ENCODE data around the gene GNS.

Gene GNS

DNA sequence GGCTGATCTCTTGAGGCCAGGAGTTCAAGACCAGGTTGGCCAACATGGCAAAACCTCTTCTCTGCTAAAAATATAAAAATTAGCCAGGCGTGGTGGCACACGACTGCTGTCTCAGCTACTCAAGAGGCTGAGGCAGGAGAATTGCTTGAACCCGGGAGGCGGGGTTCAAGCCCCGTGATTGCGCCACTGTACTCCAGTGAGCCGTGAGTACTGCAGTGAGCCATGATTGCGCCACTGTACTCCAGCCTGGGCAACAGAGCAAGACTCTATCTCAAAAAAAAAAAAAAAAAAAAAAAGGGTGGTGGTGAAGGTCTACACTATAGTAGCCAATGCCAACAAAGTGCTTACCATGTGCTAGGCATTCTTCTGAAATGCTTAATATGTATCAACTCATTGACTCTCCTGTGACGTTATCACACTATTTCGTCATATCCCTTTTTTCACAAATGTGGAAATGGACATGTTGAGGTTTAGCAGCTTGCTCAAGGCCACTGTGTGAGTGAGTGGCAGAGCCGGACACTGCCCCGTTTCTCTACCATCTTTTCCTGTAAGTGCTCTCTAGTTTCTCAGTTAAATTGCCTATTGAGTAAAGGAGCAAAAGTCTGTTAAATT, 59.6 kb downstream of the GNS start:
- no peak overlapping the region for H4K8ac ChIP-seq (ENCODE audit: low read depth, low read length)
- DNase-seq (ENCODE audit: low spot score) = no peak
- no peak overlapping the region for H2BK120ac ChIP-seq (ENCODE audit: low read depth, low read length)
- no peak overlapping the region for H3K23ac ChIP-seq (ENCODE audit: low read depth, low read length, poor library complexity)
- H3K4me3 ChIP-seq (ENCODE audit: low read length in 2 of 2) = no peak overlapping the region
- H2BK5ac ChIP-seq (ENCODE audit: low read length) = no peak overlapping the region
- no peak overlapping the region for H3K14ac ChIP-seq (ENCODE audit: low read length)
- WGBS, 2 donors (ENCODE audit: extremely low coverage in 2 of 2, insufficient read length in 2 of 2, insufficient replicate concordance in 1 of 2) = no CpG with 5 or more reads among the region's 12 CpGs
- H3K4ac ChIP-seq (ENCODE audit: low read length) = no peak overlapping the region
- H3K4me1 ChIP-seq (ENCODE audit: control insufficient read depth in 2 of 2, insufficient read depth in 1 of 2, low read depth in 1 of 2, low read length in 2 of 2) = peaks cover 9 to 11% of the 10 kb centered on the region in 2 donors
- H3K4me2 ChIP-seq (ENCODE audit: insufficient read depth, low read length, poor library complexity, severe bottlenecking) = no peak overlapping the region
- H3K9me3 ChIP-seq (replicated peaks in 1 of 2; ENCODE audit: control insufficient read depth in 2 of 2, insufficient read depth in 1 of 2, low read depth in 1 of 2, low read length in 2 of 2) = peaks cover 0 to 1% of the 10 kb centered on the region in 2 donors
- no peaks in the 10 kb centered on the region for H3K27me3 ChIP-seq (ENCODE audit: control insufficient read depth in 3 of 3, insufficient read depth in 3 of 3, low read depth in 1 of 3, low read length in 3 of 3)
- H2BK12ac ChIP-seq (ENCODE audit: low read length) = no peak overlapping the region
- no peaks in the 10 kb centered on the region for H3K79me1 ChIP-seq (ENCODE audit: low read depth, low read length)
- H2BK15ac ChIP-seq (ENCODE audit: low read length) = no peak overlapping the region
- H4K91ac ChIP-seq (ENCODE audit: low read depth, low read length, poor library complexity) = no peak overlapping the region
- H3K36me3 ChIP-seq (replicated peaks in 1 of 2; ENCODE audit: control insufficient read depth in 2 of 2, insufficient read depth in 2 of 2, low read length in 2 of 2) = peaks cover 5 to 11% of the 10 kb centered on the region in 2 donors
- no peak overlapping the region for H3K27ac ChIP-seq (replicated peaks; ENCODE audit: low read length)
- no peak overlapping the region for H3K18ac ChIP-seq (ENCODE audit: low read length)
- no peak overlapping the region for H3K9ac ChIP-seq (ENCODE audit: low read depth, low read length, poor library complexity)
- H2AK5ac ChIP-seq (ENCODE audit: low read depth, low read length) = no peak overlapping the region
- no peak overlapping the region for H2AFZ ChIP-seq (ENCODE audit: low read length)

DNA sequence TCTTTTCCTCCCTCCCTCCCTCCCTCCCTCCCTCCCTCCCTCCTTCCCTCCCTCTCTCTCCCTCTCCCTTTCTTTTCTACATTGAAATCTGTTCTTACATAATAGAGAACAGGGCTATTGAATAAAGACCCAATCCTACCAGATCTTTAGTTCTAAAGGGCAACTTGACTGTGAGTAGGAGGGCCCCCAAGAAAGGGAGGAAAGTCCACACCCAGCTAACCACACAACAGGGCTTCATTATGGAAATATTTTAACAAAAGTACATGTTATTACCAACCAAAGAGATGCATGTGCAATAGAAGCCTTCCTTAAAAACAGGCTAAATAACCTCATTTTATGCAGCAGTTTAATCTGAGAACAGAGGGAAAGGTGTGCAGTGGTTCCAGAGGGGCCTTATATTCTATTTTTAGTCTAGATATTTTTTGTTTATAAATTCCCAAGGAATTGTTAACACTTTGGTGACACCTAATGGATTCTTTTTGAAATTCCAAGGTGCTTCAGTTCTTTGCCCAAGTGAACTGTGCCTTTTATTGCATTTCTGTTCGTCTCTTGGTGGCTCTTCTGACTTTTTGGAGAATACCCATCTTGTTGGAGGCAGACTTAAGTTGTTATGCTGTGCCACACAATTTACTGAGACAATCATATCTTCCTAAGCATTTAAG, 63.0 kb downstream of the GNS start:
- no CpG with 5 or more reads among the region's 1 CpG for WGBS, 2 donors (ENCODE audit: extremely low coverage in 2 of 2, insufficient read length in 2 of 2, insufficient replicate concordance in 1 of 2)
- Histone ChIP-seq H2BK12ac (ENCODE audit: low read length) (no peak overlapping the region), H3K23ac (ENCODE audit: low read depth, low read length, poor library complexity) (no peak overlapping the region), H3K9me3 (replicated peaks in 1 of 2; ENCODE audit: control insufficient read depth in 2 of 2, insufficient read depth in 1 of 2, low read depth in 1 of 2, low read length in 2 of 2) (peaks cover 0 to 1% of the 10 kb centered on the region in 2 donors), H3K27me3 (ENCODE audit: control insufficient read depth in 3 of 3, insufficient read depth in 3 of 3, low read depth in 1 of 3, low read length in 3 of 3) (no peaks in the 10 kb centered on the region), H3K4ac (ENCODE audit: low read length) (no peak overlapping the region), H2BK15ac (ENCODE audit: low read length) (no peak overlapping the region), H3K27ac (replicated peaks; ENCODE audit: low read length) (no peak overlapping the region), H3K36me3 (replicated peaks in 1 of 2; ENCODE audit: control insufficient read depth in 2 of 2, insufficient read depth in 2 of 2, low read length in 2 of 2) (peaks cover 5 to 20% of the 10 kb centered on the region in 2 donors), H2BK120ac (ENCODE audit: low read depth, low read length) (no peak overlapping the region), H4K91ac (ENCODE audit: low read depth, low read length, poor library complexity) (no peak overlapping the region), H4K8ac (ENCODE audit: low read depth, low read length) (no peak overlapping the region), H3K4me1 (ENCODE audit: control insufficient read depth in 2 of 2, insufficient read depth in 1 of 2, low read depth in 1 of 2, low read length in 2 of 2) (peaks cover 19 to 24% of the 10 kb centered on the region in 2 donors), H3K79me1 (ENCODE audit: low read depth, low read length) (no peaks in the 10 kb centered on the region), H3K14ac (ENCODE audit: low read length) (no peak overlapping the region), H3K18ac (ENCODE audit: low read length) (no peak overlapping the region), H2AK5ac (ENCODE audit: low read depth, low read length) (no peak overlapping the region), H2BK5ac (ENCODE audit: low read length) (no peak overlapping the region), H3K4me3 (ENCODE audit: low read length in 2 of 2) (no peak overlapping the region), H2AFZ (ENCODE audit: low read length) (no peak overlapping the region), H3K4me2 (ENCODE audit: insufficient read depth, low read length, poor library complexity, severe bottlenecking) (no peak overlapping the region), H3K9ac (ENCODE audit: low read depth, low read length, poor library complexity) (no peak overlapping the region)
- peak; percentile 18 for DNase-seq (ENCODE audit: low spot score)

DNA sequence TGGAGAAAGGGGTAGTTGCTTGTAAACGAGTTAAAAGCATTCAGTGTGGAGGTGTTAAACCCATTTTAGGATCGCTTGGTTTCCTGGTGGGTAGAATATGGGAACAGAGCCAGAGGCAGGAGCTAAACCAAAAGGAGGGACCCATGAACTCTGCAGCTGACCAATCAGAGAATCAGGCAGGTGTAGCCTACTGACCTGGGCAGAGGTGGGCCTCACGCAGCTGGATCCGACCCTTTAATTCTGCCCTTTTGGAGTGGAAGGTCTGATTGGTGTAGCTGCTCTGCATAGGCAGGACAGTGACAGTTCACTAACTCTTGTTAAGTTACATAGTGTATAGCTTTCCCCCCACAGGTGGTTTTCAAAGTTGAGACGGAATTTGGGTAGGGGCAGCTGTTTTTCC, 63.7 kb downstream of the GNS start:
- Histone ChIP-seq H3K4ac (ENCODE audit: low read length) (no peak overlapping the region), H2BK15ac (ENCODE audit: low read length) (no peak overlapping the region), H3K9me3 (replicated peaks in 1 of 2; ENCODE audit: control insufficient read depth in 2 of 2, insufficient read depth in 1 of 2, low read depth in 1 of 2, low read length in 2 of 2) (peaks cover 0 to 1% of the 10 kb centered on the region in 2 donors), H3K4me2 (ENCODE audit: insufficient read depth, low read length, poor library complexity, severe bottlenecking) (no peak overlapping the region), H2BK120ac (ENCODE audit: low read depth, low read length) (no peak overlapping the region), H3K9ac (ENCODE audit: low read depth, low read length, poor library complexity) (no peak overlapping the region), H2BK12ac (ENCODE audit: low read length) (no peak overlapping the region), H3K79me1 (ENCODE audit: low read depth, low read length) (no peaks in the 10 kb centered on the region), H3K36me3 (replicated peaks in 1 of 2; ENCODE audit: control insufficient read depth in 2 of 2, insufficient read depth in 2 of 2, low read length in 2 of 2) (peaks cover 5 to 20% of the 10 kb centered on the region in 2 donors), H4K8ac (ENCODE audit: low read depth, low read length) (no peak overlapping the region), H4K91ac (ENCODE audit: low read depth, low read length, poor library complexity) (no peak overlapping the region), H3K4me3 (ENCODE audit: low read length in 2 of 2) (no peak overlapping the region), H2BK5ac (ENCODE audit: low read length) (no peak overlapping the region), H3K27me3 (ENCODE audit: control insufficient read depth in 3 of 3, insufficient read depth in 3 of 3, low read depth in 1 of 3, low read length in 3 of 3) (no peaks in the 10 kb centered on the region), H3K27ac (replicated peaks; ENCODE audit: low read length) (peak overlapping the region; percentile 27), H3K4me1 (ENCODE audit: control insufficient read depth in 2 of 2, insufficient read depth in 1 of 2, low read depth in 1 of 2, low read length in 2 of 2) (peaks cover 21 to 25% of the 10 kb centered on the region in 2 donors), H2AFZ (ENCODE audit: low read length) (no peak overlapping the region), H3K23ac (ENCODE audit: low read depth, low read length, poor library complexity) (no peak overlapping the region), H2AK5ac (ENCODE audit: low read depth, low read length) (no peak overlapping the region), H3K14ac (ENCODE audit: low read length) (no peak overlapping the region), H3K18ac (ENCODE audit: low read length) (no peak overlapping the region)
- no peak for DNase-seq (ENCODE audit: low spot score)
- no CpG with 5 or more reads among the region's 5 CpGs for WGBS, 2 donors (ENCODE audit: extremely low coverage in 2 of 2, insufficient read length in 2 of 2, insufficient replicate concordance in 1 of 2)

DNA sequence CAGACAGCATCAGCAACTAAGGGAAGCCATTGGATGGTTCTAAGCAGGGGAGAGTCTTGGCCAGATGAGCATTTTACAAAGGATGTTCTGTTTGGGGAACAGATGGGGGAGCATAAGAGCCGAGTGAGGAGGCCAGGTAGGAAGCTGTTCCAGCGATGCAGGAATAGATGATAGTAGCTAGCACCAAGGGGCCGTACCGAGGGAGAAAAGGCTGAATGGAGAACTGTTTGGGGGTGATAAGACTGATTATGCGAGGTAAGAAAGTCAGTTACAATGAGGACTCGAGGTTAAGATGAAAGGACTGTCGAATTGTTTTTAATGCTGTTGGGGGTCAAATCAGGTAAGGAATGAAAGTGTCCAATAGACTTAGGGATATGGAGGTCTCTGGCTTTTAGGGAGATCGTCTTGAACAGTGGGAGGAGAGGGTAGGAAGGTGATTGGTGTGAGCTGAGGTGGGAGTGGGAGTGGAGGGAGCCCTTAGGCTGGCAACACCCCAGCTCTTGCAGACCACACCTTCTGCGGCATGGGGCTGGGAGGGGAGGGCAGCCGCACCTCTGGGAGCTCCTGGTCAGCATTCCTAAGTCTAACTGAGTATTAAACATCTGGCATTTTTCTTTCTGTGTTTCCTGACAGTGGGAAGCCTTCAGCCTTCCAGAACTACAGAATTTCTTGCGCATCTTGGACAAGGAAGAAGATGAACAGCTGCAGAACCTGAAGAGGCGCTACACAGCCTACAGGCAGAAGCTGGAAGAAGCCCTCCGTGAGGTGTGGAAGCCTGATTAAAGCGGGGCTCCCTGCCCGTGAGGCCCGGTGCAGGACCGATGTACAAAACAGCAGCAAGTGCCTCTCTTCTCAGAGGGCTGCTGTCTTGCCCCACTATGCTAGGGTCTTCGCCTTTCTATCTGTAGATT, 64.8 kb downstream of the GNS start:
- Histone ChIP-seq H3K23ac (ENCODE audit: low read depth, low read length, poor library complexity) (no peak overlapping the region), H3K79me1 (ENCODE audit: low read depth, low read length) (no peaks in the 10 kb centered on the region), H3K36me3 (replicated peaks in 1 of 2; ENCODE audit: control insufficient read depth in 2 of 2, insufficient read depth in 2 of 2, low read length in 2 of 2) (peaks cover 5 to 21% of the 10 kb centered on the region in 2 donors), H2BK120ac (ENCODE audit: low read depth, low read length) (no peak overlapping the region), H2BK12ac (ENCODE audit: low read length) (no peak overlapping the region), H2BK15ac (ENCODE audit: low read length) (no peak overlapping the region), H3K14ac (ENCODE audit: low read length) (peak overlapping the region; percentile 49), H3K4me1 (ENCODE audit: control insufficient read depth in 2 of 2, insufficient read depth in 1 of 2, low read depth in 1 of 2, low read length in 2 of 2) (peaks cover 21 to 25% of the 10 kb centered on the region in 2 donors), H3K27ac (replicated peaks; ENCODE audit: low read length) (peak overlapping the region; percentile 11), H3K4me3 (ENCODE audit: low read length in 2 of 2) (no peak overlapping the region), H4K91ac (ENCODE audit: low read depth, low read length, poor library complexity) (no peak overlapping the region), H3K18ac (ENCODE audit: low read length) (peak overlapping the region; percentile 52), H3K27me3 (ENCODE audit: control insufficient read depth in 3 of 3, insufficient read depth in 3 of 3, low read depth in 1 of 3, low read length in 3 of 3) (no peaks in the 10 kb centered on the region), H3K9me3 (replicated peaks in 1 of 2; ENCODE audit: control insufficient read depth in 2 of 2, insufficient read depth in 1 of 2, low read depth in 1 of 2, low read length in 2 of 2) (peaks cover 0 to 1% of the 10 kb centered on the region in 2 donors), H2AFZ (ENCODE audit: low read length) (no peak overlapping the region), H3K4ac (ENCODE audit: low read length) (no peak overlapping the region), H4K8ac (ENCODE audit: low read depth, low read length) (no peak overlapping the region), H2AK5ac (ENCODE audit: low read depth, low read length) (no peak overlapping the region), H3K9ac (ENCODE audit: low read depth, low read length, poor library complexity) (no peak overlapping the region), H3K4me2 (ENCODE audit: insufficient read depth, low read length, poor library complexity, severe bottlenecking) (no peak overlapping the region), H2BK5ac (ENCODE audit: low read length) (no peak overlapping the region)
- no peak for DNase-seq (ENCODE audit: low spot score)
- no CpG with 5 or more reads among the region's 18 CpGs for WGBS, 2 donors (ENCODE audit: extremely low coverage in 2 of 2, insufficient read length in 2 of 2, insufficient replicate concordance in 1 of 2)
